T-helper 22 cell (primary cell): Measurements from ENCODE around the gene PTGR3.
"Not testable (repeated sequence)": the region's sequence is repeated elsewhere in the genome, so short reads cannot be mapped to it uniquely, and the experiment has no call there.

ENCODE experiments used
- DNase-seq: peaks from one replicate; pipeline ENCODE4 v3.0.0-alpha.2; 2020; ENCODE audit warnings: low read depth

PTGR3 gene

GRCh38 chr18:75202696-75203365 lies 6.1 kb downstream of the PTGR3 start:
- DNase-seq = no peak

- DNase-seq = no peak
Measured at GRCh38 chr18:75201282-75202270, 7.4 kb downstream of the PTGR3 start.

GRCh38 chr18:75200605-75201280 lies 8.2 kb downstream of the PTGR3 start:
- DNase-seq = no peak

- DNase-seq = no peak
Measured at GRCh38 chr18:75200071-75200470, 8.9 kb downstream of the PTGR3 start.

- DNase-seq = no peak
Measured at GRCh38 chr18:75199327-75199726, 9.6 kb downstream of the PTGR3 start.

GRCh38 chr18:75198036-75198435 lies 10.9 kb downstream of the PTGR3 start:
- DNase-seq = no peak

- no peak for DNase-seq
Measured at GRCh38 chr18:75192899-75193298, 16.0 kb downstream of the PTGR3 start.

GRCh38 chr18:75189696-75190095 lies 19.2 kb downstream of the PTGR3 start:
- DNase-seq = no peak

- DNase-seq = not testable (repeated sequence)
Measured at GRCh38 chr18:75187702-75188101, 21.2 kb downstream of the PTGR3 start.

GRCh38 chr18:75185460-75185859 lies 23.5 kb downstream of the PTGR3 start:
- DNase-seq = no peak

GRCh38 chr18:75183973-75184493 lies 24.9 kb downstream of the PTGR3 start:
- DNase-seq = no peak

GRCh38 chr18:75183524-75183923 lies 25.4 kb downstream of the PTGR3 start:
- DNase-seq = no peak

- no peak for DNase-seq
Measured at GRCh38 chr18:75179819-75180600, 28.9 kb downstream of the PTGR3 start.

- DNase-seq = no peak
Measured at GRCh38 chr18:75178376-75178775, 30.6 kb downstream of the PTGR3 start.

GRCh38 chr18:75176849-75177248 lies 32.1 kb downstream of the PTGR3 start:
- DNase-seq = no peak

- DNase-seq = no peak
Measured at GRCh38 chr18:75173738-75174137, 35.2 kb downstream of the PTGR3 start.

- no peak for DNase-seq
Measured at GRCh38 chr18:75173125-75173432, 35.9 kb downstream of the PTGR3 start.

- no peak for DNase-seq
Measured at GRCh38 chr18:75172299-75173124, 36.4 kb downstream of the PTGR3 start.

- no peak for DNase-seq
Measured at GRCh38 chr18:75170916-75171315, 38.0 kb downstream of the PTGR3 start.

GRCh38 chr18:75170022-75170789 lies 38.7 kb downstream of the PTGR3 start:
- no peak for DNase-seq
